Neural cell (in vitro differentiated cells): Measurements from ENCODE around the gene PDE8A. TPM values are rescaled to one million over a fixed set of nuclear protein-coding genes. Genes with fewer than 3 reads are reported as not detected.

ENCODE experiments used
- H2AFZ ChIP-seq: fragments of 200-600, 300-800 bp; sonication (generic), shearing (Covaris generic); 2 replicates; pipeline ENCODE4 v1.6.0; 2014; ENCODE audit warnings: low read depth, mild to moderate bottlenecking, antibody characterized with exemption, low read length, moderate library complexity
- H3F3A ChIP-seq: fragments of 200-600 bp; shearing (Covaris generic); 2 replicates; pipeline ENCODE4 v1.6.1; 2016; ENCODE audit warnings: mild to moderate bottlenecking, moderate library complexity, mixed read lengths, antibody characterized with exemption, low read length; ENCODE audit not compliant: insufficient read depth, poor library complexity, severe bottlenecking
- H3K27ac ChIP-seq: fragments of 200-600, 300-800 bp; sonication (generic), shearing (Covaris generic); 2 replicates; pipeline ENCODE4 v1.5.1; 2014; ENCODE audit warnings: mild to moderate bottlenecking, low read length, moderate library complexity
- H3K27me3 ChIP-seq: fragments of 300-800, 200-600 bp; sonication (generic), shearing (Covaris generic); 2 replicates; pipeline ENCODE4 v1.6.0; 2014; ENCODE audit warnings: mild to moderate bottlenecking, low read depth, low read length, moderate library complexity; ENCODE audit not compliant: insufficient read depth
- H3K36me3 ChIP-seq: fragments of 300-800, 200-600 bp; sonication (generic), shearing (Covaris generic); 2 replicates; pipeline ENCODE4 v1.5.1; 2014; ENCODE audit warnings: mild to moderate bottlenecking, antibody characterized with exemption, low read length, moderate library complexity; ENCODE audit not compliant: insufficient read depth
- H3K4me2 ChIP-seq: fragments of 300-800, 200-600 bp; sonication (generic), shearing (Covaris generic); 2 replicates; pipeline ENCODE4 v1.6.0; 2014; ENCODE audit warnings: mild to moderate bottlenecking, low read length
- H3K4me3 ChIP-seq: fragments of 300-800, 200-600 bp; sonication (generic), shearing (Covaris generic); 2 replicates; pipeline ENCODE4 v1.5.1; 2014; ENCODE audit warnings: mild to moderate bottlenecking, low read length, moderate library complexity
- H3K79me2 ChIP-seq: fragments of 200-600 bp; shearing (Covaris generic); replicated peaks from 2 replicates; pipeline ENCODE4 v1.6.0; 2014; ENCODE audit warnings: mild to moderate bottlenecking, low read length, moderate library complexity; ENCODE audit not compliant: insufficient read depth
- H3K9ac ChIP-seq: fragments of 300-800, 200-600 bp; sonication (generic), shearing (Covaris generic); 2 replicates; pipeline ENCODE4 v1.6.1; 2016; ENCODE audit warnings: mild to moderate bottlenecking, low read length, mixed read lengths
- H3K9me2 ChIP-seq: fragments of 200-600 bp; shearing (Covaris generic); 2 replicates; pipeline ENCODE4 v1.6.1; 2016; ENCODE audit warnings: mild to moderate bottlenecking, low read length, mixed read lengths; ENCODE audit not compliant: insufficient read depth
- H3K9me3 ChIP-seq: fragments of 200-600, 300-800 bp; sonication (generic), shearing (Covaris generic); 2 replicates; pipeline ENCODE4 v1.6.1; 2016; ENCODE audit warnings: mild to moderate bottlenecking, mixed run types, low read length, moderate library complexity, mixed read lengths
- H4K20me1 ChIP-seq: fragments of 200-600 bp; shearing (Covaris generic); 2 replicates; pipeline ENCODE4 v1.6.1; 2016; ENCODE audit warnings: mild to moderate bottlenecking, mixed run types; ENCODE audit not compliant: insufficient read depth
- EP300 ChIP-seq: fragments of 450-650 bp; conservative IDR thresholded peaks from 2 replicates; pipeline ENCODE4 v1.6.1; 2014; ENCODE audit warnings: antibody characterized with exemption, mild to moderate bottlenecking, moderate library complexity; ENCODE audit not compliant: poor library complexity, severe bottlenecking
- EZH2 ChIP-seq: fragments of 200-600, 300-800 bp; shearing (Covaris generic), sonication (generic); IDR thresholded peaks from 2 replicates; pipeline ENCODE4 v1.6.1; 2014; ENCODE audit warnings: antibody characterized with exemption, low read length, borderline replicate concordance, mild to moderate bottlenecking; ENCODE audit not compliant: insufficient read depth, poor library complexity, severe bottlenecking
- MXI1 ChIP-seq: fragments of 450-650 bp; conservative IDR thresholded peaks from 2 replicates; pipeline ENCODE4 v1.6.1; 2014; ENCODE audit warnings: antibody characterized with exemption, mild to moderate bottlenecking; ENCODE audit not compliant: poor library complexity, severe bottlenecking
- POLR2AphosphoS5 ChIP-seq: IDR thresholded peaks from 2 replicates; pipeline ENCODE4 v1.6.1; 2012
- RAD21 ChIP-seq: fragments of 450-650 bp; conservative IDR thresholded peaks from 2 replicates; pipeline ENCODE4 v1.6.1; 2014; ENCODE audit warnings: antibody characterized with exemption, mild to moderate bottlenecking, moderate library complexity
- SMC3 ChIP-seq: fragments of 450-650 bp; conservative IDR thresholded peaks from 2 replicates; pipeline ENCODE4 v1.6.1; 2014; ENCODE audit warnings: antibody characterized with exemption, mild to moderate bottlenecking, moderate library complexity; ENCODE audit not compliant: poor library complexity
- TAF1 ChIP-seq: IDR thresholded peaks from 2 replicates; pipeline ENCODE4 v1.6.1; 2012; ENCODE audit warnings: low read depth
- polyA plus RNA-seq: library from polyadenylated mRNA; depleted of rRNA; stranded (reverse); fragments of >200 nt; gene quantifications from 2 replicates; pipeline ENCODE4 v1.2.3, GENCODE V29; 2014
- TF ChIP-seq, protein P1 (sequence below): IDR thresholded peaks from 2 replicates; pipeline ENCODE4 v1.6.1; 2012; ENCODE audit warnings: borderline replicate concordance
- TF ChIP-seq, protein P2 (sequence below): fragments of 450-650 bp; IDR thresholded peaks from 2 replicates; pipeline ENCODE4 v1.5.1; 2014; ENCODE audit warnings: antibody characterized with exemption, mild to moderate bottlenecking, moderate library complexity; ENCODE audit not compliant: poor library complexity, severe bottlenecking

Gene PDE8A
- polyA plus RNA-seq, 1 donor from 2014 or later = 13.2 TPM

DNA sequence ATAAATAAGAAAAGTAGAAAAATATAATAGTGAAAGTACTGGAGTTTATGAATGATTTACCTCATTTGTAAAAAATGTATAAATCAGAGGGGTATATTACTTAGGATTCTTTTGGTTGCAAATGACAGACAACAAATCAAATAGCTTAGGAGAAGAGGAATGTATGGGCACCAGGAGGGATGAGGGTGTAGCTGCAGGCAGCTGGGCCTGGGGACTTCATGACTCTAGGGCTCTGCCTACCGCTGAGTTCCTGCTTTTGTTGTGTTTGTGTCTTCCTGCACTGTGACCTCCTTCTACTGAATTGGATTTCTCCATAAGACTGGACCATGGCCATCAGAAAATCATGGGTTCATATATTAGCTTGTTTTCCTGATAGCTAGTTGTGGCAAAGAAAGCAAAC lies 27.9 kb upstream of the PDE8A start:
- H3K36me3 ChIP-seq = no peaks in the 10 kb centered on the region
- H2AFZ ChIP-seq = no peak overlapping the region
- no peaks in the 10 kb centered on the region for H3K9me2 ChIP-seq
- H3K4me2 ChIP-seq = no peak overlapping the region
- TF ChIP-seq TAF1 = no peak
- TF ChIP-seq EZH2 = no peak
- no peak for TF ChIP-seq MXI1
- TF ChIP-seq EP300 = no peak
- TF ChIP-seq SMC3 = no peak
- no peak for TF ChIP-seq POLR2AphosphoS5
- TF ChIP-seq, protein P1, sequence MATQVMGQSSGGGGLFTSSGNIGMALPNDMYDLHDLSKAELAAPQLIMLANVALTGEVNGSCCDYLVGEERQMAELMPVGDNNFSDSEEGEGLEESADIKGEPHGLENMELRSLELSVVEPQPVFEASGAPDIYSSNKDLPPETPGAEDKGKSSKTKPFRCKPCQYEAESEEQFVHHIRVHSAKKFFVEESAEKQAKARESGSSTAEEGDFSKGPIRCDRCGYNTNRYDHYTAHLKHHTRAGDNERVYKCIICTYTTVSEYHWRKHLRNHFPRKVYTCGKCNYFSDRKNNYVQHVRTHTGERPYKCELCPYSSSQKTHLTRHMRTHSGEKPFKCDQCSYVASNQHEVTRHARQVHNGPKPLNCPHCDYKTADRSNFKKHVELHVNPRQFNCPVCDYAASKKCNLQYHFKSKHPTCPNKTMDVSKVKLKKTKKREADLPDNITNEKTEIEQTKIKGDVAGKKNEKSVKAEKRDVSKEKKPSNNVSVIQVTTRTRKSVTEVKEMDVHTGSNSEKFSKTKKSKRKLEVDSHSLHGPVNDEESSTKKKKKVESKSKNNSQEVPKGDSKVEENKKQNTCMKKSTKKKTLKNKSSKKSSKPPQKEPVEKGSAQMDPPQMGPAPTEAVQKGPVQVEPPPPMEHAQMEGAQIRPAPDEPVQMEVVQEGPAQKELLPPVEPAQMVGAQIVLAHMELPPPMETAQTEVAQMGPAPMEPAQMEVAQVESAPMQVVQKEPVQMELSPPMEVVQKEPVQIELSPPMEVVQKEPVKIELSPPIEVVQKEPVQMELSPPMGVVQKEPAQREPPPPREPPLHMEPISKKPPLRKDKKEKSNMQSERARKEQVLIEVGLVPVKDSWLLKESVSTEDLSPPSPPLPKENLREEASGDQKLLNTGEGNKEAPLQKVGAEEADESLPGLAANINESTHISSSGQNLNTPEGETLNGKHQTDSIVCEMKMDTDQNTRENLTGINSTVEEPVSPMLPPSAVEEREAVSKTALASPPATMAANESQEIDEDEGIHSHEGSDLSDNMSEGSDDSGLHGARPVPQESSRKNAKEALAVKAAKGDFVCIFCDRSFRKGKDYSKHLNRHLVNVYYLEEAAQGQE = no peak
- TF ChIP-seq, protein P2, sequence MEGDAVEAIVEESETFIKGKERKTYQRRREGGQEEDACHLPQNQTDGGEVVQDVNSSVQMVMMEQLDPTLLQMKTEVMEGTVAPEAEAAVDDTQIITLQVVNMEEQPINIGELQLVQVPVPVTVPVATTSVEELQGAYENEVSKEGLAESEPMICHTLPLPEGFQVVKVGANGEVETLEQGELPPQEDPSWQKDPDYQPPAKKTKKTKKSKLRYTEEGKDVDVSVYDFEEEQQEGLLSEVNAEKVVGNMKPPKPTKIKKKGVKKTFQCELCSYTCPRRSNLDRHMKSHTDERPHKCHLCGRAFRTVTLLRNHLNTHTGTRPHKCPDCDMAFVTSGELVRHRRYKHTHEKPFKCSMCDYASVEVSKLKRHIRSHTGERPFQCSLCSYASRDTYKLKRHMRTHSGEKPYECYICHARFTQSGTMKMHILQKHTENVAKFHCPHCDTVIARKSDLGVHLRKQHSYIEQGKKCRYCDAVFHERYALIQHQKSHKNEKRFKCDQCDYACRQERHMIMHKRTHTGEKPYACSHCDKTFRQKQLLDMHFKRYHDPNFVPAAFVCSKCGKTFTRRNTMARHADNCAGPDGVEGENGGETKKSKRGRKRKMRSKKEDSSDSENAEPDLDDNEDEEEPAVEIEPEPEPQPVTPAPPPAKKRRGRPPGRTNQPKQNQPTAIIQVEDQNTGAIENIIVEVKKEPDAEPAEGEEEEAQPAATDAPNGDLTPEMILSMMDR = no peak
- TF ChIP-seq RAD21 = no peak
- no peaks in the 10 kb centered on the region for H3F3A ChIP-seq
- H3K9ac ChIP-seq = no peak overlapping the region
- H3K27ac ChIP-seq = no peak overlapping the region
- H3K9me3 ChIP-seq = no peaks in the 10 kb centered on the region
- no peak overlapping the region for H3K4me3 ChIP-seq
- no peaks in the 10 kb centered on the region for H3K27me3 ChIP-seq
- H4K20me1 ChIP-seq = no peaks in the 10 kb centered on the region
- no peaks in the 10 kb centered on the region for H3K79me2 ChIP-seq

- Histone ChIP-seq H3K27ac (no peak overlapping the region), H3K36me3 (no peaks in the 10 kb centered on the region), H2AFZ (no peak overlapping the region), H3F3A (no peaks in the 10 kb centered on the region), H3K4me3 (no peak overlapping the region), H4K20me1 (no peaks in the 10 kb centered on the region), H3K9me2 (no peaks in the 10 kb centered on the region), H3K27me3 (no peaks in the 10 kb centered on the region), H3K9ac (no peak overlapping the region), H3K4me2 (no peak overlapping the region), H3K9me3 (no peaks in the 10 kb centered on the region), H3K79me2 (no peaks in the 10 kb centered on the region)
- no peak for TF ChIP-seq MXI1
- TF ChIP-seq SMC3 = peak; percentile 69
- TF ChIP-seq RAD21 = peak; percentile 64
- TF ChIP-seq, protein P2 = peak; percentile 63
- no peak for TF ChIP-seq POLR2AphosphoS5
- TF ChIP-seq EP300 = no peak
These were observed 26.4 kb upstream of the PDE8A start for GRCh38 chr15:84955089-84955848.
